Measurements from ENCODE around the gene PEX1. TPM values are rescaled to one million over a fixed set of nuclear protein-coding genes. Genes with fewer than 3 reads are reported as not detected.

The PEX1 gene
- polyA plus RNA-seq (2013, experiment 1 of 2): 13.5 TPM
- polyA plus RNA-seq (2013, experiment 2 of 2): 17.9 TPM

GRCh38 chr7:92528188-92528957 is at the start of gene PEX1, which contains the start of gene RBM48:
Gene PEX1, minus strand, starts transcription at chr7:92528520. Its CDS starts 85 bp downstream, at chr7:92528435.
Gene RBM48, plus strand, starts transcription at chr7:92528795. Its CDS starts 19 bp downstream, at chr7:92528814.
- WGBS: under 1% methylated on average over 79 of the region's 79 CpGs
- no peaks in the 10 kb centered on the region for H3K9me3 ChIP-seq (ENCODE audit: insufficient read depth, low read depth, low read length)
- H3K36me3 ChIP-seq (ENCODE audit: insufficient read depth, low read length): peaks cover 28% of the 10 kb centered on the region
- H3K27ac ChIP-seq (ENCODE audit: low read depth, low read length): peak within 1 kb of the TSS; percentile 87
- H3K4me3 ChIP-seq (ENCODE audit: low read length): peak within 1 kb of the TSS; percentile 82
- peaks cover 10% of the 10 kb centered on the region for H3K4me1 ChIP-seq (ENCODE audit: insufficient read depth, low read length)
- peak within 1 kb of the TSS; percentile 83 for H3K9ac ChIP-seq (ENCODE audit: low read depth, low read length)
- no peaks in the 10 kb centered on the region for H3K27me3 ChIP-seq (ENCODE audit: insufficient read depth, low read length)

- H3K36me3 ChIP-seq (ENCODE audit: insufficient read depth, low read length): peaks cover 95% of the 10 kb centered on the region
Measured at GRCh38 chr7:92576296-92576695, 48.0 kb upstream of the PEX1 start.

GRCh38 chr7:92569137-92569536 is 40.8 kb upstream of the PEX1 start:
- Histone ChIP-seq H3K4me1 (ENCODE audit: insufficient read depth, low read length) (no peaks in the 10 kb centered on the region), H3K27ac (ENCODE audit: low read depth, low read length) (no peak overlapping the region), H3K36me3 (ENCODE audit: insufficient read depth, low read length) (peaks cover 89% of the 10 kb centered on the region), H3K27me3 (ENCODE audit: insufficient read depth, low read length) (no peaks in the 10 kb centered on the region), H3K9me3 (ENCODE audit: insufficient read depth, low read depth, low read length) (no peaks in the 10 kb centered on the region), H3K9ac (ENCODE audit: low read depth, low read length) (no peak overlapping the region), H3K4me3 (ENCODE audit: low read length) (no peak overlapping the region)
- 95% methylated on average over 3 of the region's 4 CpGs for WGBS

More at GRCh38 chr7:92576296-92576695, 48.0 kb upstream of the PEX1 start:
- H3K4me1 ChIP-seq (ENCODE audit: insufficient read depth, low read length): no peaks in the 10 kb centered on the region
- no peak overlapping the region for H3K9ac ChIP-seq (ENCODE audit: low read depth, low read length)
- no peaks in the 10 kb centered on the region for H3K27me3 ChIP-seq (ENCODE audit: insufficient read depth, low read length)
- H3K27ac ChIP-seq (ENCODE audit: low read depth, low read length): no peak overlapping the region
- 98% methylated on average over 3 of the region's 3 CpGs for WGBS
- no peak overlapping the region for H3K4me3 ChIP-seq (ENCODE audit: low read length)
- no peaks in the 10 kb centered on the region for H3K9me3 ChIP-seq (ENCODE audit: insufficient read depth, low read depth, low read length)

DNA sequence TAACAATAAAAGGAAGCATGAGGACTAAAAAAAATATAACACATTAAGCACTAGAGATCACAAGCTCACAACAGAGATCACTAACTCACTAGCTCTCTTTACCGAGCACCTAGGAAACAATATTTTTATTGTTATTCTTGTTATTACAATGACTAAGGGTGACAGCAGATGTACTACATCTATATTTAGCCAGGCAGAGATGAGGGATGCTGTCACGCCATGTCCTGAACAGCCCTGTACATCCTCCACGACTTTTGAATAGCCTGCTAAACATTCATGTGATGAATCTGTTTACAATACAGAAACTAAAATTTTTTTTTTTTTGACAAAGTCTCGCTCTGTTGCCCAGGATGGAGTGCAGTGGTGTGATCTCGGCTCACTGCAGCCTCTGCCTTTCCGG is 39.1 kb upstream of the PEX1 start:
- WGBS: 95% methylated on average over 5 of the region's 6 CpGs
- Histone ChIP-seq H3K27ac (ENCODE audit: low read depth, low read length) (no peak overlapping the region), H3K4me3 (ENCODE audit: low read length) (no peak overlapping the region), H3K36me3 (ENCODE audit: insufficient read depth, low read length) (peaks cover 90% of the 10 kb centered on the region), H3K27me3 (ENCODE audit: insufficient read depth, low read length) (no peaks in the 10 kb centered on the region), H3K4me1 (ENCODE audit: insufficient read depth, low read length) (0 out of 2 replicates have a peak, but pooled peaks cover 6% of the 10 kb centered on the region), H3K9ac (ENCODE audit: low read depth, low read length) (no peak overlapping the region), H3K9me3 (ENCODE audit: insufficient read depth, low read depth, low read length) (no peaks in the 10 kb centered on the region)

DNA sequence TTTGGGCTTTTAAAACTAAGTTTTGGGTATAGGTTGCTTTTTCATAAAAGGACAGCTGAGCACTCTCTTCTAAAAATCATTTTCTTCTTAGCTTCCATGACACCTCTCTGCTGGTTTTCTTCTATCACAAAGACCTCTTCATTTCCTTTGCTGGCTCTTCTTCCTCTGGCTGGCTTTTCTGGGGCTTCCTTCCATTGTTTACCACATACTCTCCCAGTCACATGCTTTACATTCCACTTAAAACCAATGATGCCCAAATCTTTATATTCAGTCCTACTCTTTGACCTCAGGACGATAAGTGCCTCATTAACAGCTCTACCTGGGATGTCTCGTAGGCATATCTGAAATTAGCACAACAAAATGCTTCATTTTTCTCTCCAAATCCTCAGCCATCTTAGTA is 35.0 kb upstream of the PEX1 start:
- H3K36me3 ChIP-seq (ENCODE audit: insufficient read depth, low read length): peaks cover 76% of the 10 kb centered on the region
- WGBS: 90% methylated on average over 2 of the region's 2 CpGs

GRCh38 chr7:92560602-92561001 is 32.3 kb upstream of the PEX1 start:
- H3K9ac ChIP-seq (ENCODE audit: low read depth, low read length): no peak overlapping the region
- no peaks in the 10 kb centered on the region for H3K9me3 ChIP-seq (ENCODE audit: insufficient read depth, low read depth, low read length)
- H3K4me1 ChIP-seq (ENCODE audit: insufficient read depth, low read length): 0 out of 2 replicates have a peak, but pooled peaks cover 6% of the 10 kb centered on the region
- no peak overlapping the region for H3K4me3 ChIP-seq (ENCODE audit: low read length)
- peaks cover 50% of the 10 kb centered on the region for H3K36me3 ChIP-seq (ENCODE audit: insufficient read depth, low read length)
- no peak overlapping the region for H3K27ac ChIP-seq (ENCODE audit: low read depth, low read length)
- no peaks in the 10 kb centered on the region for H3K27me3 ChIP-seq (ENCODE audit: insufficient read depth, low read length)

More for the DNA sequence above, 35.0 kb upstream of the PEX1 start:
- H3K27ac ChIP-seq (ENCODE audit: low read depth, low read length): 0 out of 2 replicates have a peak overlapping the region, but pooled peaks have one; percentile 31
- no peak overlapping the region for H3K4me3 ChIP-seq (ENCODE audit: low read length)
- no peaks in the 10 kb centered on the region for H3K27me3 ChIP-seq (ENCODE audit: insufficient read depth, low read length)
- H3K4me1 ChIP-seq (ENCODE audit: insufficient read depth, low read length): 0 out of 2 replicates have a peak, but pooled peaks cover 6% of the 10 kb centered on the region
- no peaks in the 10 kb centered on the region for H3K9me3 ChIP-seq (ENCODE audit: insufficient read depth, low read depth, low read length)
- H3K9ac ChIP-seq (ENCODE audit: low read depth, low read length): peak overlapping the region; percentile 16; the same call in 1 of the 2 replicates

DNA sequence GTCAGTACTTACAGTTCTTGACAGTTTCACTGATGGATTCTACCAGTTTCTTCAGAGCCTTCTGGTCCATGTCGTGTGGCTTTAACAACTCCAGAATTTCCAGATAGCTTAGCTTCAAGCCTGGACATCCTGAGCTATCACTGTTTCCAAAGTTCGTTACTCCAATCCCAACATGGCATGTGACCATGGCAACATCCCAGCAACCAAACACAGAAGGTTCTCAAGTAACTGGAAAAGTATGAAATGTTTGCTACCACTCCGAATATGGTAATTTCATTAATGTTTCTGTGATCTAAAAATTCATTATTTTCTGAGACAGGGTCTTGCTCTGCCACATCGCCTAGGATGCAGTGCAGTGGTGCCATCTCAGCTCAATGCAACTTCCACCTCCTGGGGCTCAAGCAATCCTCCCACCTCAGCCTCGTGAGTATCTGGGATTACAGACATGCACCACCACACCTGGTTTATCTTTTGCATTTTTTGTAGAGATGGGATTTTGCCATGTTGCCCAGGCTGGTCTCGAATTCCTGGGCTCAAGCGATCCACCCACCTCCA is 29.6 kb upstream of the PEX1 start:
- Histone ChIP-seq H3K27ac (ENCODE audit: low read depth, low read length) (no peak overlapping the region), H3K9ac (ENCODE audit: low read depth, low read length) (no peak overlapping the region), H3K36me3 (ENCODE audit: insufficient read depth, low read length) (peaks cover 28% of the 10 kb centered on the region), H3K4me1 (ENCODE audit: insufficient read depth, low read length) (no peaks in the 10 kb centered on the region), H3K27me3 (ENCODE audit: insufficient read depth, low read length) (no peaks in the 10 kb centered on the region), H3K9me3 (ENCODE audit: insufficient read depth, low read depth, low read length) (no peaks in the 10 kb centered on the region), H3K4me3 (ENCODE audit: low read length) (no peak overlapping the region)
- 93% methylated on average over 7 of the region's 7 CpGs for WGBS

GRCh38 chr7:92557249-92557648 is 28.9 kb upstream of the PEX1 start:
- Histone ChIP-seq H3K4me1 (ENCODE audit: insufficient read depth, low read length) (no peaks in the 10 kb centered on the region), H3K9me3 (ENCODE audit: insufficient read depth, low read depth, low read length) (no peaks in the 10 kb centered on the region), H3K27ac (ENCODE audit: low read depth, low read length) (no peak overlapping the region), H3K36me3 (ENCODE audit: insufficient read depth, low read length) (peaks cover 22% of the 10 kb centered on the region), H3K4me3 (ENCODE audit: low read length) (no peak overlapping the region), H3K27me3 (ENCODE audit: insufficient read depth, low read length) (no peaks in the 10 kb centered on the region), H3K9ac (ENCODE audit: low read depth, low read length) (no peak overlapping the region)
- WGBS: 93% methylated on average over 2 of the region's 2 CpGs

GRCh38 chr7:92550194-92550593 is 21.9 kb upstream of the PEX1 start:
- 93% methylated on average over 4 of the region's 4 CpGs for WGBS

DNA sequence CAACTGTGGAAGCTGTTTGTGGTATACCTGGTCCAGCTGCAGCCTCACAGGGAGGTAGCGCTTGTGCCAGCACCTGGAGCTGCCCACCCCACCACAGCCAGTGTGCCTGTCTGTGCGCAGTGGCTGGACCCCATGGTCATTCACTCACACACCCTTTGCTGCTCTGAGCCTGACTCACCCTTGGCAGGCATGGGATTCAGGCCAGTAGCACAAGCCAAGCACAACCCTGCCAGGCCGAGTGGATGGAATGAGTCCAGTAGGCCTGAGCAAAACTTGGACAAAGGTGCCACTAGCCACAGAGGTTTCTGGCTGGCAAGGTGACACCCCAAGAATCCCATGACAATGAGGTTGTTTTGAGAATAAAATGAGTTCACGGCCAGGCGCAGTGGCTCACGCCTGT is 19.3 kb upstream of the PEX1 start:
- H3K27me3 ChIP-seq (ENCODE audit: insufficient read depth, low read length): no peaks in the 10 kb centered on the region
- H3K36me3 ChIP-seq (ENCODE audit: insufficient read depth, low read length): no peaks in the 10 kb centered on the region
- no peak overlapping the region for H3K9ac ChIP-seq (ENCODE audit: low read depth, low read length)
- H3K9me3 ChIP-seq (ENCODE audit: insufficient read depth, low read depth, low read length): peaks cover 3% of the 10 kb centered on the region; the same call in 1 of the 2 replicates
- no peak overlapping the region for H3K4me3 ChIP-seq (ENCODE audit: low read length)
- no peak overlapping the region for H3K27ac ChIP-seq (ENCODE audit: low read depth, low read length)
- 94% methylated on average over 6 of the region's 6 CpGs for WGBS
- no peaks in the 10 kb centered on the region for H3K4me1 ChIP-seq (ENCODE audit: insufficient read depth, low read length)

More at GRCh38 chr7:92550194-92550593, 21.9 kb upstream of the PEX1 start:
- Histone ChIP-seq H3K27ac (ENCODE audit: low read depth, low read length) (no peak overlapping the region), H3K27me3 (ENCODE audit: insufficient read depth, low read length) (no peaks in the 10 kb centered on the region), H3K9ac (ENCODE audit: low read depth, low read length) (no peak overlapping the region), H3K9me3 (ENCODE audit: insufficient read depth, low read depth, low read length) (0 out of 2 replicates have a peak, but pooled peaks cover 3% of the 10 kb centered on the region), H3K4me3 (ENCODE audit: low read length) (no peak overlapping the region), H3K36me3 (ENCODE audit: insufficient read depth, low read length) (no peaks in the 10 kb centered on the region), H3K4me1 (ENCODE audit: insufficient read depth, low read length) (no peaks in the 10 kb centered on the region)

- Histone ChIP-seq H3K9ac (ENCODE audit: low read depth, low read length) (no peak overlapping the region), H3K27me3 (ENCODE audit: insufficient read depth, low read length) (no peaks in the 10 kb centered on the region), H3K4me3 (ENCODE audit: low read length) (no peak overlapping the region), H3K27ac (ENCODE audit: low read depth, low read length) (no peak overlapping the region), H3K4me1 (ENCODE audit: insufficient read depth, low read length) (no peaks in the 10 kb centered on the region), H3K36me3 (ENCODE audit: insufficient read depth, low read length) (no peaks in the 10 kb centered on the region), H3K9me3 (ENCODE audit: insufficient read depth, low read depth, low read length) (peaks cover 3% of the 10 kb centered on the region; the same call in 1 of the 2 replicates)
- WGBS: 94% methylated on average over 17 of the region's 17 CpGs
Measured at GRCh38 chr7:92546856-92547497, 18.7 kb upstream of the PEX1 start.

All from HUES64 (cell line).